Osteoblast (primary cell): ENCODE data around the gene RAB26. TPM values are rescaled to one million over a fixed set of nuclear protein-coding genes. Genes with fewer than 3 reads are reported as not detected.

Experiments
- DNase-seq: peaks from one replicate; pipeline ENCODE4 v3.0.0; 2011; ENCODE audit warnings: low spot score, mixed read lengths; ENCODE audit not compliant: insufficient read length; ENCODE audit errors: missing footprints
- H2AFZ ChIP-seq: 2 replicates; pipeline ENCODE4 v1.6.0; 2011; ENCODE audit warnings: mild to moderate bottlenecking, low read length
- H3K27ac ChIP-seq: 2 replicates; pipeline ENCODE4 v1.5.1; 2011; ENCODE audit warnings: mild to moderate bottlenecking, low read depth, low read length, moderate library complexity
- H3K27me3 ChIP-seq: 2 replicates; pipeline ENCODE4 v1.6.0; 2012; ENCODE audit warnings: mild to moderate bottlenecking, control low read depth, inconsistent platforms, low read length, moderate library complexity; ENCODE audit not compliant: insufficient read depth
- H3K36me3 ChIP-seq: 2 replicates; pipeline ENCODE4 v1.5.1; 2011; ENCODE audit warnings: mild to moderate bottlenecking, low read length, control low read depth, moderate library complexity; ENCODE audit not compliant: insufficient read depth
- H3K4me1 ChIP-seq: 2 replicates; pipeline ENCODE4 v1.5.1; 2011; ENCODE audit warnings: mild to moderate bottlenecking, low read length, control low read depth, moderate library complexity; ENCODE audit not compliant: insufficient read depth
- H3K4me2 ChIP-seq: 2 replicates; pipeline ENCODE4 v1.6.0; 2011; ENCODE audit warnings: mild to moderate bottlenecking, low read length; ENCODE audit not compliant: insufficient read depth
- H3K4me3 ChIP-seq: fragments of 200-600 bp; sonication (generic); 3 replicates; pipeline ENCODE4 v1.5.1; 2012; ENCODE audit warnings: mild to moderate bottlenecking, low read length, inconsistent platforms; ENCODE audit not compliant: insufficient read depth
- H3K79me2 ChIP-seq: 2 replicates; pipeline ENCODE4 v1.6.0; 2012; ENCODE audit warnings: mild to moderate bottlenecking, low read length, control low read depth, inconsistent platforms; ENCODE audit not compliant: insufficient read depth
- H3K9me3 ChIP-seq: 2 replicates; pipeline ENCODE4 v1.5.1; 2011; ENCODE audit warnings: low read depth, low read length, control low read depth
- H4K20me1 ChIP-seq: 2 replicates; pipeline ENCODE4 v1.6.0; 2012; ENCODE audit warnings: mild to moderate bottlenecking, low read length, control low read depth; ENCODE audit not compliant: insufficient read depth
- total RNA-seq: library from RNA; depleted of rRNA; stranded (reverse); fragments of >200 nt; gene quantifications from 2 replicates; pipeline ENCODE4 v1.2.3, GENCODE V29; 2012
- TF ChIP-seq, protein P1 (sequence below): IDR thresholded peaks from 2 replicates; pipeline ENCODE4 v1.5.1; 2011; ENCODE audit warnings: mild to moderate bottlenecking, low read depth, low read length, moderate library complexity; ENCODE audit errors: extremely low read depth

Gene RAB26
- total RNA-seq, 1 donor: 0.36 TPM

DNA sequence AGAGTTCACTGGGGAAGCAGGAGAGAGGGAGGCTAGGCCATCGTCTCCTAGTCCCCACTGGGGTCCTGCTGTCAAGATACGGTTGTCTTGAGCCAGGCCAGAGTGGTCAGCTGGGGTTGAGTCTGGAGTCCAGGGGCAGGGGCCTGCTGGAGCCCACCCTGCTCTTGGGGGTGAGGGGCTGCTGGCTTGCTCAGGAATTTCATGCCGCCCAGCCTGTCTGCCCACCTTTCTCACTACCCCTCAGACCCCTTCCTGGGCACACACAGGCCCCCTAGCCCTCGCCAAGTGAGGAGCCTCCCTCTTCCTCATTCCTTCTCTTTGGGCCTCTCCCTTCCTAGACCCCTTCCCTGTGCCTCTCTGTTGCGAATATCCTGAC lies 8.4 kb downstream of the RAB26 start:
- H4K20me1 ChIP-seq: peaks cover 73% of the 10 kb centered on the region
- H3K4me2 ChIP-seq: peak overlapping the region; percentile 100
- H3K9me3 ChIP-seq: no peaks in the 10 kb centered on the region
- peaks cover 93% of the 10 kb centered on the region for H3K79me2 ChIP-seq
- peak overlapping the region; percentile 91 for H3K4me3 ChIP-seq
- peaks cover 63% of the 10 kb centered on the region for H3K4me1 ChIP-seq
- TF ChIP-seq, protein P1, sequence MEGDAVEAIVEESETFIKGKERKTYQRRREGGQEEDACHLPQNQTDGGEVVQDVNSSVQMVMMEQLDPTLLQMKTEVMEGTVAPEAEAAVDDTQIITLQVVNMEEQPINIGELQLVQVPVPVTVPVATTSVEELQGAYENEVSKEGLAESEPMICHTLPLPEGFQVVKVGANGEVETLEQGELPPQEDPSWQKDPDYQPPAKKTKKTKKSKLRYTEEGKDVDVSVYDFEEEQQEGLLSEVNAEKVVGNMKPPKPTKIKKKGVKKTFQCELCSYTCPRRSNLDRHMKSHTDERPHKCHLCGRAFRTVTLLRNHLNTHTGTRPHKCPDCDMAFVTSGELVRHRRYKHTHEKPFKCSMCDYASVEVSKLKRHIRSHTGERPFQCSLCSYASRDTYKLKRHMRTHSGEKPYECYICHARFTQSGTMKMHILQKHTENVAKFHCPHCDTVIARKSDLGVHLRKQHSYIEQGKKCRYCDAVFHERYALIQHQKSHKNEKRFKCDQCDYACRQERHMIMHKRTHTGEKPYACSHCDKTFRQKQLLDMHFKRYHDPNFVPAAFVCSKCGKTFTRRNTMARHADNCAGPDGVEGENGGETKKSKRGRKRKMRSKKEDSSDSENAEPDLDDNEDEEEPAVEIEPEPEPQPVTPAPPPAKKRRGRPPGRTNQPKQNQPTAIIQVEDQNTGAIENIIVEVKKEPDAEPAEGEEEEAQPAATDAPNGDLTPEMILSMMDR: no peak
- H3K36me3 ChIP-seq: peaks cover 24% of the 10 kb centered on the region
- H3K27ac ChIP-seq: peak overlapping the region; percentile 98
- DNase-seq: no peak
- no peak overlapping the region for H2AFZ ChIP-seq
- no peaks in the 10 kb centered on the region for H3K27me3 ChIP-seq

DNA sequence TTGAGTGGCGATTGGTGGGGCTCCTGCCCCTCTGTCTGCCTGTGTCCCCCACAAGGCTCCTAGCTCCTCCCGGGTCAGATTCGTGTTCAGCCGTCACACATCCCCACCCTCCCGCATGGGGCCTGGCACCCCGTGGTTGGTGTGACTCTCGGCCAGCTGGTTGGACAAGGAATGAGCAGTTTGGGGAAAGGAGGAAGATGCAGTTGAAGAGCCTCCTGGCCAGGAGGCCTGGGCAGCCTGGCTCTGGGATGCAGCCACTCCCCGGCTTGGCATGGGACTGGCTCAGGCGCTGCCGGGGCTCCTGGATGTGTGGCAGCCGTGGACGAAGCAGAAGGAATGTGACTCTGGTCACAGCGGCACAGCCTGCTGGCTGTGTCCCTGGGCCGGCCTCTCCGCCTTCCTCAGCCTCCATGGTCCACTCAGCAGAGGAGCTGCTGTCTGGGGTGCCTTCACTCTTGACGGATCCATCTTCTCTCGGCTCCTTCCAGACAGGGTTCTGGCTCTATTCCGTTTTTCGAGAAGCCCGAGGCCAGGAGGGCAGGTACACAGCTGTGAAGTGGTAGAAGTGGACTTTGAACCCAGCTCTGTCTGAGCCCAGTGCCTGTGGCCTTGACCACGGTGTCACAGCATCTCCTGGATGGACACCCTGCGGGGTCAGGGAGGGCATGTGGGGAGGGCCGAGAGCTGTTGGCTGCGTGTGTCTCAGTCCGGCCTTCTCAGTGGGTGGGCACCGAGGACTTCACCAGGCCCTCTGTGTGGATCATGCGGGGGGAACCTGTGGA lies 9.2 kb downstream of the RAB26 start:
- Histone ChIP-seq H3K27me3 (no peaks in the 10 kb centered on the region), H3K9me3 (no peaks in the 10 kb centered on the region), H3K27ac (peak overlapping the region; percentile 98), H2AFZ (no peak overlapping the region), H3K79me2 (peaks cover 93% of the 10 kb centered on the region), H3K4me1 (peaks cover 54% of the 10 kb centered on the region), H3K36me3 (peaks cover 16% of the 10 kb centered on the region), H3K4me2 (peak overlapping the region; percentile 100), H3K4me3 (peak overlapping the region; percentile 91), H4K20me1 (peaks cover 73% of the 10 kb centered on the region)
- TF ChIP-seq, protein P1: no peak
- peak; percentile 81 for DNase-seq

DNA sequence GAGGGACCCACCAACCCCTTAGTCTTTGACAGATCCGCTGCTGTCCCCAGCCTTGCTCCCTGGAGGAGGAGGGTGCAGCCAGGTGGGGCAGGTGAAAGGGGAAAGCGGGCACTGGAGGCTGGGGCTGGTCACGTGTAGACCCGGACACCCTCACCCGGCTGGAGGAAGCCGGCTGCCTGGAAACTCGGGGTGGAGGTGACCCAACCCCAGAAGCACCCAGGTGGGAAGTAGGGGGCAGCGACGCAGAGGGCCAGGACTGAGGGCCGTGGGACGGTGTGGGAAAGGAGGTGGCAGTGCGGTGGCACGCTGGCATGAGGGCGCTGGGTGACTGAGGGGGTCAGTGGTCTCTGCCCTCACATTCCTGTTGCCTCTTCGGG lies 9.8 kb downstream of the RAB26 start:
- H3K4me3 ChIP-seq: no peak overlapping the region
- peaks cover 10% of the 10 kb centered on the region for H3K36me3 ChIP-seq
- H3K27ac ChIP-seq: peak overlapping the region; percentile 98
- peaks cover 72% of the 10 kb centered on the region for H4K20me1 ChIP-seq
- DNase-seq: no peak
- H3K4me2 ChIP-seq: peak overlapping the region; percentile 72
- H2AFZ ChIP-seq: no peak overlapping the region
- no peaks in the 10 kb centered on the region for H3K9me3 ChIP-seq
- TF ChIP-seq, protein P1: no peak
- peaks cover 93% of the 10 kb centered on the region for H3K79me2 ChIP-seq
- peaks cover 49% of the 10 kb centered on the region for H3K4me1 ChIP-seq
- H3K27me3 ChIP-seq: no peaks in the 10 kb centered on the region

DNA sequence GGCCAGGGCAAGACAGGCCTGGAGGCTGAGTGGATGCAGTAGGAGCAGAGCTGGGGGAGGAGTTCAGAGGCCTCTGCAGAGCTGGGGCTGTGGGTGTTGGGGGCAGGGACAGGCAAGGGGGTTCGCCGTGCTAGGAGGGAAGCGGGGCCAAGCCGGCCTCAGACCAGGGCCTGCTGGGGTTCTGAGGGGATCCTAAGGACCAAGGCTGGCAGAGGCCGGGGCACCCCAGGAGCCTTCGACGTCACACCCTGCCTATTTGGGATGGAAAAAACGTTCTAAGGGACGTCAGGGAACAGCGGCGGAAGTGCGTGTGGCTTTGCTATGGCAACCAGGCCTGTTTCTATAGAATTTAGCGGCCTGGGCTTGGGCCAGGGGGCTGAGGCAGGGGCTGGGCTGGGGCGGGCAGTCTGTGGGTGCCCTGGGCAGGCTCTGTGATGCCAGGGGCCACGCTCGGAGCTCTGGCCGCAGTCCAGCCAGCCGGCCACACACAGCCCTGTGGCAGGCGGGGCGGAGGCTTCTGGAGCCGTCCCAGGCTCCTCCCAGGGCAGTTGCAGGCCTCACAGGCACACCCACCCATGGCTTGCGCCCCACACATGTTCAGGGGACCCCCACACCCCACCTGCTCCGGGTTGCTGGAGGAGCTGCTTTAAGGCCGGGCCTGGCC lies 10.9 kb downstream of the RAB26 start:
- H3K79me2 ChIP-seq: peaks cover 93% of the 10 kb centered on the region
- peak overlapping the region; percentile 44 for H3K4me3 ChIP-seq
- H3K4me1 ChIP-seq: peaks cover 41% of the 10 kb centered on the region
- H3K27me3 ChIP-seq: no peaks in the 10 kb centered on the region
- peak overlapping the region; percentile 98 for H3K27ac ChIP-seq
- peak; percentile 98 for DNase-seq
- H3K4me2 ChIP-seq: peak overlapping the region; percentile 72
- TF ChIP-seq, protein P1: no peak
- peak overlapping the region; percentile 1 for H2AFZ ChIP-seq
- H4K20me1 ChIP-seq: peaks cover 66% of the 10 kb centered on the region
- no peaks in the 10 kb centered on the region for H3K9me3 ChIP-seq
- H3K36me3 ChIP-seq: no peaks in the 10 kb centered on the region
